GM23248 (cell line): ENCODE measurements around the gene PPP1R1B.

Experiments used
- EZH2 ChIP-seq: fragments of 200-600 bp; sonication (generic); IDR thresholded peaks from 2 replicates; pipeline ENCODE4 v1.6.1; 2018; ENCODE audit warnings: antibody characterized with exemption, mild to moderate bottlenecking; ENCODE audit not compliant: insufficient read depth, poor library complexity, severe bottlenecking
- EZH2phosphoT487 ChIP-seq: fragments of 200-600 bp; sonication (generic); IDR thresholded peaks from 2 replicates; pipeline ENCODE4 v1.6.1; 2018; ENCODE audit warnings: antibody characterized with exemption, moderate library complexity, mild to moderate bottlenecking, low read depth; ENCODE audit not compliant: insufficient read depth

DNA sequence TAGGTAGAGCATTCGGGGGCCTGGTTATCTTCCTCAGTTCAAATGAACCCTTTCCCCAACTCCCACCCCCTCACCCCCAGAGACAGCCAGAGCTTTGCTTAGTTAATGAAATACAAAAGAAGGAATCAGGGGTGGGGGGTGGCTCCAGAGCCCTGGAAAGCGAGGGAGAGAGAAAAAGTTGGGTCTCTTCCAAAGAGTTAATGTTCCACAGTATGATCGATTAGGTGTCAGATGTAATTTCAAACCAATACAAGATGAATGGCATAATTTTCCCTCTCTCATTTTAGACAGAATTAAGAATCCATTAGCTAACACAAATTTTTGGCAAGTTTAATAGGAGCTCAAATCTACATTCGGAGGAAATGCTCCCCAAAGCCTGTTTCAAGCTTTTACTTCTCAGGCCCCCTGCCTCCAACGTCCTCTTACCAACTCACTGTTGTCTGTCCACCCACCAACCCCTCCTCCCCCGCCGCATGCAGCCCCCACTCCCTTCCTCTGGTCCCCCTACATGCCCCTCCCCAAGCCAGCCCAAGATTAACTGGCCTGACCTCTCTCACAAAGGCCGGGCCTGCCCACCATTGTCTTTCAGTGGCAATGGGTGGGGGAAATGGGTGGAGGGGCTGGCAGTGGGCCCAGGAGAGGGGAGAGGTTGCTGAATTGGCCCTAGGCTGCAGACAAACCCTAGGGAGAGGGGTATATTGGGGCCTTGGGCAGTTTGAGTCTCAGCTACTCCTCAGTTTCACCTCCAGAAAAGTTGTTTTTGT, 47.3 kb upstream of the PPP1R1B start:
- no peak for TF ChIP-seq EZH2phosphoT487
- TF ChIP-seq EZH2, result no peak
